GOT3 (cell line): ENCODE results near the gene GAS2L1.
A peak's percentile ranks its signal among the peaks of the same experiment; 100 is the strongest.

Experiments used
- DNase-seq: peaks from one replicate; lab custom pipeline; 2025; ENCODE audit warnings: mixed read lengths; lab: John Stamatoyannopoulos, UW

The GAS2L1 gene

GRCh38 chr22:29275819-29276565 lies 30.5 kb upstream of the GAS2L1 start:
- no peak for DNase-seq

- DNase-seq = no peak
Measured at GRCh38 chr22:29277927-29278326, 28.5 kb upstream of the GAS2L1 start.

GRCh38 chr22:29284196-29284595 lies 22.3 kb upstream of the GAS2L1 start:
- no peak for DNase-seq

- no peak for DNase-seq
Measured at GRCh38 chr22:29288837-29289236, 17.6 kb upstream of the GAS2L1 start.

GRCh38 chr22:29290061-29290460 lies 16.4 kb upstream of the GAS2L1 start:
- no peak for DNase-seq

GRCh38 chr22:29291215-29291614 lies 15.2 kb upstream of the GAS2L1 start:
- DNase-seq = no peak

- DNase-seq = no peak
Measured at GRCh38 chr22:29292379-29292778, 14.1 kb upstream of the GAS2L1 start.

GRCh38 chr22:29298641-29299040 lies 7.8 kb upstream of the GAS2L1 start:
- no peak for DNase-seq

- no peak for DNase-seq
Measured at GRCh38 chr22:29299136-29299900, 7.1 kb upstream of the GAS2L1 start.

- DNase-seq = no peak
Measured at GRCh38 chr22:29300467-29300806, 6.0 kb upstream of the GAS2L1 start.

GRCh38 chr22:29300807-29301601 lies 5.4 kb upstream of the GAS2L1 start:
- DNase-seq = no peak

GRCh38 chr22:29301716-29302401 lies 4.6 kb upstream of the GAS2L1 start:
- DNase-seq = no peak

- no peak for DNase-seq
Measured at GRCh38 chr22:29302402-29302680, 4.1 kb upstream of the GAS2L1 start.

GRCh38 chr22:29302681-29303465 lies 3.6 kb upstream of the GAS2L1 start:
- no peak for DNase-seq

- DNase-seq = no peak
Measured at GRCh38 chr22:29305836-29306174, 645 bp upstream of the GAS2L1 start.

- peak; percentile 25 for DNase-seq
Measured at GRCh38 chr22:29306835-29307595, 565 bp downstream of the GAS2L1 start.

- DNase-seq = no peak
Measured at GRCh38 chr22:29307596-29308147, 1.2 kb downstream of the GAS2L1 start.

GRCh38 chr22:29308148-29308790 lies 1.8 kb downstream of the GAS2L1 start:
- no peak for DNase-seq

- no peak for DNase-seq
Measured at GRCh38 chr22:29308791-29309262, 2.4 kb downstream of the GAS2L1 start.
